GM18507 (cell line): ENCODE data around the gene RHOU.
"Not testable (repeated sequence)": the region's sequence is repeated elsewhere in the genome, so short reads cannot be mapped to it uniquely, and the experiment has no call there.

ENCODE experiments used
- DNase-seq: peaks from one replicate; pipeline ENCODE4 v3.0.0; 2011; ENCODE audit warnings: low read depth; ENCODE audit not compliant: insufficient read length; ENCODE audit errors: extremely low spot score
- FAIRE-seq: peaks from 2 replicates; lab custom pipeline; 2011; peaks lifted over from hg19 to GRCh38; lab: Jason Lieb, UNC

Gene RHOU

GRCh38 chr1:228753786-228754360 lies 18.6 kb downstream of the RHOU start:
- FAIRE-seq = no peak
- DNase-seq = no peak

GRCh38 chr1:228754646-228755268 lies 19.5 kb downstream of the RHOU start:
- FAIRE-seq (no peak), DNase-seq (no peak)

- FAIRE-seq = no peak
- DNase-seq = no peak
Measured at GRCh38 chr1:228755800-228756199, 20.5 kb downstream of the RHOU start.

GRCh38 chr1:228756457-228756856 lies 21.2 kb downstream of the RHOU start:
- FAIRE-seq (no peak), DNase-seq (no peak)

GRCh38 chr1:228758447-228758846 lies 23.2 kb downstream of the RHOU start:
- FAIRE-seq (no peak), DNase-seq (no peak)

GRCh38 chr1:228760979-228761378 lies 25.7 kb downstream of the RHOU start:
- no peak for DNase-seq
- no peak for FAIRE-seq

GRCh38 chr1:228763561-228763960 lies 28.3 kb downstream of the RHOU start:
- DNase-seq (no peak), FAIRE-seq (no peak)

GRCh38 chr1:228765168-228765946 lies 30.1 kb downstream of the RHOU start:
- DNase-seq = no peak
- FAIRE-seq = peak; percentile 84

GRCh38 chr1:228766788-228767187 lies 31.5 kb downstream of the RHOU start:
- DNase-seq (no peak), FAIRE-seq (no peak)

- FAIRE-seq = peak; percentile 62
- DNase-seq = no peak
Measured at GRCh38 chr1:228767636-228768354, 32.5 kb downstream of the RHOU start.

- DNase-seq (no peak), FAIRE-seq (peak; percentile 47)
Measured at GRCh38 chr1:228768355-228769000, 33.2 kb downstream of the RHOU start.

GRCh38 chr1:228770779-228771223 lies 35.5 kb downstream of the RHOU start:
- DNase-seq (no peak), FAIRE-seq (no peak)

GRCh38 chr1:228772516-228773212 lies 37.4 kb downstream of the RHOU start:
- no peak for FAIRE-seq
- no peak for DNase-seq

- FAIRE-seq, DNase-seq: not testable (repeated sequence)
Measured at GRCh38 chr1:228775946-228776345, 40.7 kb downstream of the RHOU start.

GRCh38 chr1:228776449-228776848 lies 41.2 kb downstream of the RHOU start:
- no peak for DNase-seq
- FAIRE-seq = no peak

GRCh38 chr1:228777236-228777635 lies 42.0 kb downstream of the RHOU start:
- DNase-seq (no peak), FAIRE-seq (no peak)

- FAIRE-seq = no peak
- DNase-seq = no peak
Measured at GRCh38 chr1:228778026-228778425, 42.7 kb downstream of the RHOU start.

GRCh38 chr1:228778466-228778865 lies 43.2 kb downstream of the RHOU start:
- no peak for DNase-seq
- no peak for FAIRE-seq

- DNase-seq = no peak
- FAIRE-seq = no peak
Measured at GRCh38 chr1:228778961-228779360, 43.7 kb downstream of the RHOU start.
